Muscle of back (tissue), 11 donors: ENCODE measurements around the gene UGCG. TPM values are rescaled to one million over a fixed set of nuclear protein-coding genes. Genes with fewer than 3 reads are reported as not detected.

Experiments
- DNase-seq, 3 donors: peaks; one replicate each; pipeline versions ENCODE4 v3.0.0 to v3.0.0-alpha.2; 2013
- polyA plus RNA-seq, 10 donors: library from polyadenylated mRNA; unstranded; fragments of 120-200 nt; gene quantifications; one replicate each; pipeline ENCODE4 v1.2.1, GENCODE V29; 2013; ENCODE audit not compliant: insufficient read length in 10 of 10

The UGCG gene
- polyA plus RNA-seq, 10 donors = 22.2 to 43.2 (median 29.7) TPM

DNA sequence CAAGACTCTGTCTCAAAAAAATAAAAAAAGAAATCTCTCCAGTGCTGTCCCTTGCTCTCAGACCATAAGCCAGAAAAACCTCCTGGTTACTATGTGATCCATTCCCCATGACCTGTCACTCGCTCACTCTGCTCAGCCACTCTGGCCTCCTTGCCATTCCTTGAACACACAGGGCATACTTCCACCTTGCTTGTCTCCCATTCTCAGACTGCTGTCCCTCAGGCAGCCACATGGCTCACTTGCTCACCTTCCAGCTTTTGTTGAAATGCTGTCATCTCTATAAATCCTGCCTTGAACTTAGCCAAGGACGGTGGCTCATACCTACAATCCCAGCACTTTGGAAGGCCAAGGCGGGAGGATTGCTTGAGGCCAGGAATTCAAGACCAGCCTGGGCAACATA is 82.9 kb downstream of the UGCG start:
- no peak for DNase-seq

DNA sequence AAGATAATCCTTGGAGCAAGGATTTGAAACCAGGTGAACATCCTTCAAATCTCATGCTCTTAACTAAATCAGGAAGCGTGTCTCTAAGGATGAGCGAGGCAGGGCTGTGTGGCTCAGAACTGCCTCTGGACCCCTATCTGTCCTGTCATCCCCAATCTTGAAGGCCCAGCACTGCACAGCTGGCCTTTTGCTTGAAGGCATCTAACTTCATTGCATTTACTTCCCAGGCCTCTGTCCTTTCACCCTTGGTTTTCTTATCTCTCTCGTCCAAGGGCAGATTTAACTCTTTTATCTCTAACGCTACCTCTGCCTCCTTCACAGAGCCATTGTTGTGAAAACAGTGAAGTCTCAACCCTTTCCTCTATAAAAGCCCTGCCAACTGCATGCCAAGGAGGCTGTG is 83.8 kb downstream of the UGCG start:
- no peak for DNase-seq

DNA sequence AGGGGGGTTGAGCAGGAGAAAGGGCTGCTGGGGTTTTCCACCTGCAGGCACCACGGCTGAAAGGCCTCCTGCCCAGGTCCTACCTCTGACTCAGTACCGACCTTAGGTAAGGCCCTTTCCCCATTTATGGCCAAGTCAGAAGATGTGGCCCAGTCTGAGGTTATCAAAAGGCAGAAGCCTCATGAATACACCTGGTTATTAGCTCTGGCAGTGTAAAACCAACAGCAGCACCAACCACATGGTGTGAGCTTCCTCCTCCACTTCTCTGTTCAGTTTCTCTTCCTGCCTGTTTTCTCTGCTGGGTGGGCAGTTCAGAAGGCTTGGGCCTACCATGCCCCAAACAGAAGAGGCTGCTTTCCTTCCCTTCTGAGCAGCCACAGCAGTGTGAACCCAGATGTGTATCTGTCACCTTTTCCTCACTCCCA is 86.9 kb downstream of the UGCG start:
- no peak for DNase-seq

DNA sequence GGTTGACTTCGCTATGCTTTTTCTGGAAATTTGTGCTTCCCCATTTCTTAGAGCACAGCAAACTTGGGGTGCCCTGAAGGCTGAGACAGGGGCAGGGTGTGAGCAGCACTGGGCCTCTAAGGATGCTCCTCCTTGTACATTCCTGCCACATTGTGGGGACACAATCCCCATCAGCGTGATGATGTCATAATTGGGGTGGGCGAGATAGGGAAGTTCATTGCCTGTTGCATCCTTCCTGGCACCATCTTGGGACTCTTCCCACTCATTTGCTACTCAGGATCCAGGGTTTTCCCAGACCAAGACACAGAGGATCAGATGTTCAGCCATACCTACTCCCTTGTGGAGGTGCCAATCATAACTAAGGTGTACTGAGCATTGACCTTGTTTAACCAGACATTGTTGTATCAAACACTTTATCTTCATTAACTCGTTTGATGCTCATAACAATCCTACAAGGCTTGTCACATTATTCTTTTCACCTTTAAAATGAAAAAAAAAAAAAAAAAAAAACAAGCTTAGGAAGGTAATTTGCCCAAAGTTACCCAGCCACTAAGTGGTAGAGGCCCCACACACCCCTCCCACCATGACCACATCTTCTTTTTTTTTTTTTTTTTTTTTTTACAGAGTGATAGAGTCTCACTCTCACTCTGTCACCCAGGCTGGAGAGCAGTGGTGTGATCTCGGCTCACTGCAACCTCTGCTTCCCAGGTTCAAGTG is 87.6 kb downstream of the UGCG start:
- DNase-seq = no peak

Other genes with a start within 250 kb of the UGCG start
- 10 to 100 TPM; 48.0 to 58.8 (median 53.1) TPM for gene GNG10, start 235.2 kb upstream of the UGCG start, polyA plus RNA-seq
- under 1 TPM in 9 of 10 donors, not detected in 1; 0.04 to 0.35 (median 0.15) TPM for gene SHOC1, start 101.9 kb upstream of the UGCG start, polyA plus RNA-seq